Endothelial cell of umbilical vein (primary cell): ENCODE results near the gene MAN2A1. TPM values are rescaled to one million over a fixed set of nuclear protein-coding genes. Genes with fewer than 3 reads are reported as not detected.

Experiments used
- BruUV-seq: library from RNA; stranded (reverse); fragments of 400-500 nt; replicated peaks from 2 replicates; lab custom pipeline; 2021; lab: Mats Ljungman, UMichigan
- CTCF ChIA-PET: fragments of 300-600, 350-600 bp; sonication (Branson Sonifier 250); formaldehyde crosslinking; loops from one replicate; lab custom pipeline; 2021; ENCODE audit warnings: antibody characterized with exemption, inconsistent platforms; lab: Charles Lee
- POLR2A ChIA-PET: fragments of 300-600, 350-600 bp; sonication (Branson Sonifier 250); formaldehyde crosslinking; loops from one replicate; lab custom pipeline; 2021; ENCODE audit warnings: antibody characterized with exemption, inconsistent platforms; lab: Charles Lee
- DNase-seq: peaks from one replicate; pipeline ENCODE4 v3.0.0-alpha.2; 2011; ENCODE audit warnings: low read depth, low spot score
- FAIRE-seq: peaks from 2 replicates; lab custom pipeline; 2011; peaks lifted over from hg19 to GRCh38; lab: Jason Lieb, UNC
- H2AFZ ChIP-seq: 2 replicates; pipeline ENCODE4 v1.6.0; 2012; ENCODE audit warnings: low read depth, low read length, control low read depth, inconsistent platforms
- H3K27ac ChIP-seq: 2 replicates; pipeline ENCODE4 v1.5.1; 2011; ENCODE audit warnings: low read depth, mild to moderate bottlenecking, control low read depth, low read length, moderate library complexity; ENCODE audit not compliant: insufficient read depth
- H3K27me3 ChIP-seq, 2 experiments: 2 replicates each; pipeline versions ENCODE4 v1.6.0 to v1.6.1; 2011; ENCODE audit warnings: low read length in 2 of 2, mixed read lengths in 1 of 2; ENCODE audit not compliant: control insufficient read depth in 2 of 2, insufficient read depth in 2 of 2
- H3K36me3 ChIP-seq, 2 experiments: 2 replicates in 1 of 2; 3 replicates in 1 of 2; pipeline ENCODE4 v1.5.1; 2011; ENCODE audit warnings: low read length in 2 of 2, mild to moderate bottlenecking in 1 of 2, moderate library complexity in 1 of 2; ENCODE audit not compliant: control insufficient read depth in 2 of 2, insufficient read depth in 2 of 2; ENCODE audit errors: extremely low read depth in 1 of 2
- H3K4me1 ChIP-seq: 3 replicates; pipeline ENCODE4 v1.5.1; 2011; ENCODE audit warnings: mild to moderate bottlenecking, low read length; ENCODE audit not compliant: control insufficient read depth, insufficient read depth; ENCODE audit errors: extremely low read depth
- H3K4me2 ChIP-seq: 2 replicates; pipeline ENCODE4 v1.6.1; 2011; ENCODE audit warnings: low read length, control low read depth, mixed read lengths; ENCODE audit not compliant: insufficient read depth
- H3K4me3 ChIP-seq, 3 experiments: fragments of 200-600 bp in 1 of 3; sonication (generic), shearing (Covaris generic) in 1 of 3; replicated peaks in 1 of 3; 2 replicates each; pipeline ENCODE4 v1.5.1; 2011 to 2016; ENCODE audit warnings: control low read depth in 3 of 3, low read length in 3 of 3, mild to moderate bottlenecking in 2 of 3, inconsistent platforms in 1 of 3, low read depth in 1 of 3, moderate library complexity in 1 of 3; ENCODE audit not compliant: insufficient read depth in 1 of 3
- H3K79me2 ChIP-seq: 2 replicates; pipeline ENCODE4 v1.6.0; 2012; ENCODE audit warnings: low read length, inconsistent platforms; ENCODE audit not compliant: control insufficient read depth, insufficient read depth
- H3K9ac ChIP-seq: replicated peaks from 2 replicates; pipeline ENCODE3; 2011; ENCODE audit warnings: low read length, control low read depth; ENCODE audit not compliant: insufficient read depth; ENCODE audit errors: extremely low read depth
- H3K9me1 ChIP-seq: replicated peaks from 3 replicates; pipeline ENCODE4 v1.6.0; 2011; ENCODE audit warnings: mild to moderate bottlenecking, low read length; ENCODE audit not compliant: control insufficient read depth, insufficient read depth; ENCODE audit errors: extremely low read depth
- H3K9me3 ChIP-seq: replicated peaks from 2 replicates; pipeline ENCODE4 v1.5.1; 2012; ENCODE audit warnings: low read length, inconsistent platforms; ENCODE audit not compliant: control insufficient read depth, insufficient read depth
- H4K20me1 ChIP-seq: replicated peaks from 2 replicates; pipeline ENCODE3; 2011; ENCODE audit warnings: mild to moderate bottlenecking, low read length; ENCODE audit not compliant: control insufficient read depth, insufficient read depth; ENCODE audit errors: extremely low read depth
- CTCF ChIP-seq, 2 donors: IDR thresholded peaks; 1 replicate in 1 of 2; 2 replicates in 1 of 2; pipeline ENCODE4 v1.5.1; 2011; ENCODE audit warnings: low read length in 2 of 2, mild to moderate bottlenecking in 2 of 2, moderate library complexity in 2 of 2, control low read depth in 1 of 2, inconsistent platforms in 1 of 2, low read depth in 1 of 2; ENCODE audit not compliant: insufficient read depth in 1 of 2; ENCODE audit errors: extremely low read depth in 1 of 2
- EZH2 ChIP-seq: IDR thresholded peaks from 2 replicates; pipeline ENCODE4 v1.6.1; 2012; ENCODE audit warnings: borderline replicate concordance, low read depth, mild to moderate bottlenecking, moderate library complexity, low read length, inconsistent platforms; ENCODE audit not compliant: severe bottlenecking
- FOS ChIP-seq: IDR thresholded peaks from 2 replicates; pipeline ENCODE4 v1.6.1; 2011; ENCODE audit warnings: mild to moderate bottlenecking, low read length, moderate library complexity, borderline replicate concordance; ENCODE audit not compliant: insufficient read depth
- GATA2 ChIP-seq: IDR thresholded peaks from 2 replicates; pipeline ENCODE4 v1.7.0; 2011; ENCODE audit warnings: low read depth, mild to moderate bottlenecking, moderate library complexity, mixed read lengths, low read length; ENCODE audit not compliant: insufficient read length, insufficient read depth
- JUN ChIP-seq: IDR thresholded peaks from 2 replicates; pipeline ENCODE4 v1.6.1; 2011; ENCODE audit warnings: borderline replicate concordance, low read depth; ENCODE audit not compliant: insufficient read length, insufficient read depth
- POLR2A ChIP-seq: IDR thresholded peaks from 2 replicates; pipeline ENCODE4 v1.6.1; 2012; ENCODE audit warnings: low read depth, mild to moderate bottlenecking, control low read depth, low read length
- POLR2AphosphoS5 ChIP-seq: IDR thresholded peaks from 2 replicates; pipeline ENCODE4 v1.6.1; 2012; ENCODE audit warnings: low read depth, mild to moderate bottlenecking, control low read depth, low read length, moderate library complexity; ENCODE audit not compliant: insufficient read depth
- dilution Hi-C: fragments of 300-500 bp; cut with MboI; formaldehyde crosslinking; loops from one replicate; pipeline ENCODE4 v1.15.0; 2019; ENCODE audit warnings: low sequenced_read_pairs; ENCODE audit not compliant: extremely low pct_ligation_motif_present
- intact Hi-C: fragments of 100-400 bp; cut with micrococcal nuclease; formaldehyde crosslinking; loops from one replicate; pipeline ENCODE4 v1.10.0; 2022
- polyA plus RNA-seq, 4 experiments: library from polyadenylated mRNA; depleted of rRNA in 3 of 4; stranded (reverse) in 3 of 4; unstranded in 1 of 4; fragments of >200 nt; gene quantifications; 2 replicates each; pipeline versions ENCODE4 v1.2.1 to v1.2.3, GENCODE V29; 2011 to 2012; ENCODE audit warnings: missing spikeins in 1 of 4
- total RNA-seq: library from RNA; stranded (reverse); gene quantifications from 2 replicates; pipeline ENCODE4 v1.2.3, GENCODE V29; 2021

Gene MAN2A1
- total and polyA plus RNA-seq, 2 donors (not counting 3 experiments of a cell fraction or from before 2014, with no cell fraction given): 20.8 to 54.8 TPM

DNA sequence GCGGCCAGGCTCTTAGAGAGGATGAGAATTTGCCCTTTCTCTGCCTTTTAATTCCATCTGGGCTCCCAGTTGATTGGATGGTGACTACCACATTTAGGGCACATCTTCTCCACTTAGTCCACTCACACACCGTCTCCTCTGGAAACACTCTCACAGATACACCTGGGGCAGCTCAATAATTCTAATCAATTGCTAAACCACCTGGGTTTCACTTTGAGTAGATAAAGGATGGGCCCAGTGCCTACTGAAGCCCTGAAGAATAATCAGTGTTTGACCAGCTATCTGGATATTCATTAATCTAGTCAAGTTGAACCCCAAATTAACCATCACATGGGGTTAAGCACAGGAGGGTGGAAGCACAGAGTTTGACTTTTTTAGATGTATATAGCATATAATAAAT is 19.1 kb downstream of the MAN2A1 start:
- dilution Hi-C loops: no loop called here
- CTCF ChIA-PET: no interaction called here

More for the DNA sequence above, 19.1 kb downstream of the MAN2A1 start:
- peaks cover 64% of the 10 kb centered on the region for H3K79me2 ChIP-seq
- H4K20me1 ChIP-seq: peaks cover 10% of the 10 kb centered on the region
- TF ChIP-seq CTCF (IDR thresholded peaks at IDR 0.05; ENCODE audit: extremely low read depth in 1 of 2, insufficient read depth in 1 of 2, low read depth in 1 of 2, low read length in 2 of 2) (no peak), GATA2 (no peak), EZH2 (no peak), FOS (no peak), JUN (no peak), POLR2A (no peak), POLR2AphosphoS5 (no peak)
- no peak overlapping the region for H3K4me3 ChIP-seq
- no peaks in the 10 kb centered on the region for H3K36me3 ChIP-seq
- no peaks in the 10 kb centered on the region for H3K4me1 ChIP-seq
- H3K9ac ChIP-seq: no peak overlapping the region
- FAIRE-seq (no peak), DNase-seq (no peak)
- no peak overlapping the region for H3K4me2 ChIP-seq
- no peaks in the 10 kb centered on the region for H3K9me3 ChIP-seq
- no peaks in the 10 kb centered on the region for H3K9me1 ChIP-seq
- no peak overlapping the region for H2AFZ ChIP-seq
- intact Hi-C loops: no loop called here
- no peaks in the 10 kb centered on the region for H3K27me3 ChIP-seq
- no TSS peak for BruUV-seq
- no peak overlapping the region for H3K27ac ChIP-seq
- POLR2A ChIA-PET: no interaction called here
